H1 (cell line): ENCODE data around the gene CNOT10. TPM values are rescaled to one million over a fixed set of nuclear protein-coding genes. Genes with fewer than 3 reads are reported as not detected.
"Not testable (repeated sequence)": the region's sequence is repeated elsewhere in the genome, so short reads cannot be mapped to it uniquely, and the experiment has no call there.

ENCODE experiments used
- CTCF ChIA-PET: fragments of 300-600 bp; sonication (Branson Sonifier 250); formaldehyde crosslinking; loops from one replicate; lab custom pipeline; 2021; ENCODE audit not compliant: partially characterized antibody; lab: Charles Lee
- POLR2A ChIA-PET: fragments of 300-600 bp; sonication (Branson Sonifier 250); formaldehyde crosslinking; loops from one replicate; lab custom pipeline; 2021; ENCODE audit warnings: inconsistent platforms; ENCODE audit not compliant: partially characterized antibody; lab: Charles Lee
- DNase-seq, 2 experiments: peaks; one replicate each; pipeline versions ENCODE4 v3.0.0 to v3.0.0-alpha.2; 2010 to 2022; ENCODE audit warnings: low spot score in 2 of 2, low read depth in 1 of 2, mixed read lengths in 1 of 2
- FAIRE-seq: peaks from 2 replicates; lab custom pipeline; 2011; peaks lifted over from hg19 to GRCh38; lab: Jason Lieb, UNC
- H2AFZ ChIP-seq: 2 replicates; pipeline ENCODE4 v1.8.1; 2012; ENCODE audit warnings: low read length, inconsistent platforms
- H2AK5ac ChIP-seq: 2 replicates; pipeline ENCODE4 v1.6.1; 2013; ENCODE audit warnings: low read depth, low read length
- H2BK120ac ChIP-seq: replicated peaks from 2 replicates; pipeline ENCODE3; 2013; ENCODE audit warnings: low read depth, low read length, inconsistent platforms
- H2BK12ac ChIP-seq: 2 replicates; pipeline ENCODE4 v1.6.1; 2013; ENCODE audit warnings: low read depth, low read length
- H2BK15ac ChIP-seq: 2 replicates; pipeline ENCODE4 v1.6.1; 2013; ENCODE audit warnings: low read length
- H2BK20ac ChIP-seq: 2 replicates; pipeline ENCODE4 v1.6.1; 2013; ENCODE audit warnings: low read length
- H2BK5ac ChIP-seq: 2 replicates; pipeline ENCODE4 v1.6.1; 2013; ENCODE audit warnings: low read depth, low read length
- H3K14ac ChIP-seq: 2 replicates; pipeline ENCODE4 v1.6.1; 2013; ENCODE audit warnings: inconsistent platforms; ENCODE audit not compliant: insufficient read length
- H3K18ac ChIP-seq: 2 replicates; pipeline ENCODE4 v1.6.1; 2013; ENCODE audit warnings: low read length; ENCODE audit errors: extremely low read depth
- H3K23ac ChIP-seq: 2 replicates; pipeline ENCODE4 v1.6.1; 2013; ENCODE audit warnings: inconsistent platforms; ENCODE audit not compliant: insufficient read length
- H3K23me2 ChIP-seq: 2 replicates; pipeline ENCODE4 v1.6.1; 2013; ENCODE audit warnings: low read depth, low read length
- H3K27ac ChIP-seq: 2 replicates; pipeline ENCODE4 v1.6.1; 2011; ENCODE audit warnings: low read depth, low read length, inconsistent platforms
- H3K27me3 ChIP-seq, 4 experiments: replicated peaks in 1 of 4; 1 replicate in 1 of 4; 2 replicates in 3 of 4; pipeline versions ENCODE4 v1.6.1 to v1.8.1; 2011 to 2013; ENCODE audit warnings: low read length in 3 of 4, mild to moderate bottlenecking in 3 of 4, inconsistent platforms in 2 of 4, mixed read lengths in 2 of 4, moderate library complexity in 1 of 4; ENCODE audit not compliant: control insufficient read depth in 3 of 4, insufficient read depth in 3 of 4; ENCODE audit errors: extremely low read depth in 1 of 4
- H3K36me3 ChIP-seq, 4 experiments: 2 replicates each; pipeline versions ENCODE4 v1.6.1 to v1.8.1; 2011 to 2013; ENCODE audit warnings: mild to moderate bottlenecking in 4 of 4, low read length in 3 of 4, moderate library complexity in 2 of 4, control low read depth in 1 of 4, inconsistent platforms in 1 of 4; ENCODE audit not compliant: insufficient read depth in 4 of 4, control insufficient read depth in 2 of 4
- H3K4ac ChIP-seq: replicated peaks from 2 replicates; pipeline ENCODE3; 2013; ENCODE audit warnings: low read length, low read depth, mixed read lengths, inconsistent platforms; ENCODE audit not compliant: insufficient read length
- H3K4me1 ChIP-seq, 4 experiments: replicated peaks in 1 of 4; 1 replicate in 1 of 4; 2 replicates in 3 of 4; pipeline versions ENCODE4 v1.6.1 to v1.8.1; 2011 to 2013; ENCODE audit warnings: low read length in 3 of 4, inconsistent platforms in 2 of 4, mixed read lengths in 1 of 4; ENCODE audit not compliant: insufficient read depth in 4 of 4, control insufficient read depth in 3 of 4
- H3K4me2 ChIP-seq, 2 experiments: 2 replicates each; pipeline versions ENCODE4 v1.6.1 to v1.8.1; 2011 to 2013; ENCODE audit warnings: low read depth in 2 of 2, low read length in 2 of 2, control low read depth in 1 of 2, inconsistent platforms in 1 of 2, mild to moderate bottlenecking in 1 of 2; ENCODE audit not compliant: insufficient read depth in 1 of 2
- H3K4me3 ChIP-seq, 4 experiments: fragments of 200-600, 300-600 bp in 1 of 4; sonication (generic), shearing (Covaris generic), sonication (Bioruptor Twin) in 1 of 4; 2 replicates each; pipeline versions ENCODE4 v1.5.1 to v1.8.1; 2011 to 2016; ENCODE audit warnings: low read length in 4 of 4, low read depth in 3 of 4, control low read depth in 2 of 4, inconsistent platforms in 2 of 4, mild to moderate bottlenecking in 2 of 4, mixed read lengths in 1 of 4, moderate library complexity in 1 of 4; ENCODE audit not compliant: insufficient read depth in 2 of 4; ENCODE audit errors: extremely low read depth in 1 of 4
- H3K56ac ChIP-seq: replicated peaks from 2 replicates; pipeline ENCODE3; 2013; ENCODE audit warnings: low read depth, mild to moderate bottlenecking, mixed read lengths, low read length, inconsistent platforms; ENCODE audit not compliant: insufficient read length
- H3K79me1 ChIP-seq: 2 replicates; pipeline ENCODE4 v1.6.1; 2013; ENCODE audit warnings: low read depth, low read length, control low read depth
- H3K79me2 ChIP-seq, 2 experiments: 2 replicates each; pipeline versions ENCODE4 v1.6.1 to v1.8.1; 2012 to 2013; ENCODE audit warnings: low read length in 2 of 2, mild to moderate bottlenecking in 2 of 2, inconsistent platforms in 1 of 2; ENCODE audit not compliant: insufficient read depth in 2 of 2, control insufficient read depth in 1 of 2
- H3K9ac ChIP-seq, 4 experiments: replicated peaks in 1 of 4; 1 replicate in 1 of 4; 2 replicates in 3 of 4; pipeline versions ENCODE4 v1.6.1 to v1.8.1; 2011 to 2013; ENCODE audit warnings: low read depth in 3 of 4, low read length in 3 of 4, control low read depth in 2 of 4, mild to moderate bottlenecking in 2 of 4, moderate library complexity in 2 of 4, inconsistent platforms in 1 of 4; ENCODE audit errors: extremely low read depth in 1 of 4
- H3K9me3 ChIP-seq, 2 experiments: 2 replicates each; pipeline versions ENCODE4 v1.6.1 to v1.8.1; 2012 to 2013; ENCODE audit warnings: mild to moderate bottlenecking in 2 of 2, moderate library complexity in 2 of 2, control low read depth in 1 of 2, inconsistent platforms in 1 of 2, low read depth in 1 of 2, low read length in 1 of 2, mixed read lengths in 1 of 2; ENCODE audit not compliant: insufficient read depth in 2 of 2
- H4K20me1 ChIP-seq, 2 experiments: replicated peaks in 1 of 2; 2 replicates each; pipeline versions ENCODE3 to v1.8.1; 2011 to 2013; ENCODE audit warnings: inconsistent platforms in 2 of 2, low read length in 2 of 2, mild to moderate bottlenecking in 1 of 2; ENCODE audit not compliant: insufficient read depth in 2 of 2, control insufficient read depth in 1 of 2
- H4K5ac ChIP-seq: 2 replicates; pipeline ENCODE4 v1.6.1; 2013; ENCODE audit warnings: low read length, low read depth, mixed read lengths, inconsistent platforms; ENCODE audit not compliant: insufficient read length
- H4K8ac ChIP-seq: 2 replicates; pipeline ENCODE4 v1.8.0; 2013; ENCODE audit warnings: mild to moderate bottlenecking, moderate library complexity, low read length, inconsistent platforms; ENCODE audit not compliant: insufficient read depth; ENCODE audit errors: extremely low read depth
- H4K91ac ChIP-seq: replicated peaks from 2 replicates; pipeline ENCODE3; 2013; ENCODE audit warnings: low read length, mixed read lengths, inconsistent platforms; ENCODE audit not compliant: insufficient read length
- BACH1 ChIP-seq: IDR thresholded peaks from 2 replicates; pipeline ENCODE4 v1.6.1; 2012; ENCODE audit warnings: low read length, improper control_type of control experiment
- CHD1 ChIP-seq: IDR thresholded peaks from 2 replicates; pipeline ENCODE4 v1.6.1; 2012; ENCODE audit warnings: low read depth, low read length, improper control_type of control experiment
- CHD2 ChIP-seq: IDR thresholded peaks from 2 replicates; pipeline ENCODE4 v1.6.1; 2012; ENCODE audit warnings: low read length, improper control_type of control experiment
- EP300 ChIP-seq, 2 experiments: IDR thresholded peaks; 1 replicate in 1 of 2; 2 replicates in 1 of 2; pipeline ENCODE4 v1.6.1; 2011 to 2012; ENCODE audit warnings: low read depth in 2 of 2, low read length in 2 of 2, mild to moderate bottlenecking in 2 of 2, borderline replicate concordance in 1 of 2, inconsistent platforms in 1 of 2, moderate library complexity in 1 of 2
- NRF1 ChIP-seq: IDR thresholded peaks from 2 replicates; pipeline ENCODE4 v1.6.1; 2011; ENCODE audit warnings: mild to moderate bottlenecking, low read depth, low read length, improper control_type of control experiment
- POLR2A ChIP-seq, 2 experiments: IDR thresholded peaks; 1 replicate in 1 of 2; 2 replicates in 1 of 2; pipeline ENCODE4 v1.6.1; 2011; ENCODE audit warnings: low read depth in 2 of 2, low read length in 2 of 2, mild to moderate bottlenecking in 2 of 2; ENCODE audit errors: control extremely low read depth in 1 of 2
- SP1 ChIP-seq: IDR thresholded peaks from 2 replicates; pipeline ENCODE4 v1.6.1; 2011; ENCODE audit warnings: low read depth, low read length
- TAF7 ChIP-seq: optimal IDR thresholded peaks from 2 replicates; pipeline ENCODE3; 2011; ENCODE audit warnings: low read depth, mild to moderate bottlenecking, inconsistent platforms, low read length, moderate library complexity, borderline replicate concordance
- WGBS, 2 experiments: shearing (Covaris generic) in 1 of 2; methylation state at CpG; one replicate each; pipeline versions ENCODE4 v1.1.6 to v1.1.7; 2013 to 2015; ENCODE audit warnings: low lambda C conversion rate in 2 of 2, mixed read lengths in 2 of 2, inconsistent platforms in 1 of 2, low coverage in 1 of 2, missing lambda C conversion rate in 1 of 2; ENCODE audit not compliant: insufficient replicate concordance in 2 of 2, insufficient coverage in 1 of 2, insufficient read length in 1 of 2; ENCODE audit errors: extremely low coverage in 1 of 2, missing lambda C conversion rate in 1 of 2; 5-methylcytosine and 5-hydroxymethylcytosine counted together
- polyA plus RNA-seq, 7 experiments: library from polyadenylated mRNA; depleted of rRNA in 3 of 7; stranded (reverse) in 5 of 7; unstranded in 2 of 7; fragments of >200 nt in 5 of 7; fragments of 200-250 nt in 2 of 7; gene quantifications; 1 replicate in 5 of 7; 2 replicates in 1 of 7; 4 replicates in 1 of 7; pipeline versions ENCODE4 v1.2.1 to v1.2.3, GENCODE V29; 2011 to 2013; ENCODE audit warnings: missing spikeins in 2 of 7, mixed read lengths in 2 of 7
- total RNA-seq: library from RNA; stranded (reverse); fragmentation: NEBNext Ultra II Directional; extraction: Animal tissue kit (Norgen Biotek cat#: 25700); gene quantifications from 2 replicates; pipeline ENCODE4 v1.2.1, GENCODE V29; 2021

CNOT10 gene
- total and polyA plus RNA-seq, 2 of the 8 experiments (the other 6 are each of a cell fraction or from before 2014, with no cell fraction given), result 39.9 to 55.9 TPM

DNA sequence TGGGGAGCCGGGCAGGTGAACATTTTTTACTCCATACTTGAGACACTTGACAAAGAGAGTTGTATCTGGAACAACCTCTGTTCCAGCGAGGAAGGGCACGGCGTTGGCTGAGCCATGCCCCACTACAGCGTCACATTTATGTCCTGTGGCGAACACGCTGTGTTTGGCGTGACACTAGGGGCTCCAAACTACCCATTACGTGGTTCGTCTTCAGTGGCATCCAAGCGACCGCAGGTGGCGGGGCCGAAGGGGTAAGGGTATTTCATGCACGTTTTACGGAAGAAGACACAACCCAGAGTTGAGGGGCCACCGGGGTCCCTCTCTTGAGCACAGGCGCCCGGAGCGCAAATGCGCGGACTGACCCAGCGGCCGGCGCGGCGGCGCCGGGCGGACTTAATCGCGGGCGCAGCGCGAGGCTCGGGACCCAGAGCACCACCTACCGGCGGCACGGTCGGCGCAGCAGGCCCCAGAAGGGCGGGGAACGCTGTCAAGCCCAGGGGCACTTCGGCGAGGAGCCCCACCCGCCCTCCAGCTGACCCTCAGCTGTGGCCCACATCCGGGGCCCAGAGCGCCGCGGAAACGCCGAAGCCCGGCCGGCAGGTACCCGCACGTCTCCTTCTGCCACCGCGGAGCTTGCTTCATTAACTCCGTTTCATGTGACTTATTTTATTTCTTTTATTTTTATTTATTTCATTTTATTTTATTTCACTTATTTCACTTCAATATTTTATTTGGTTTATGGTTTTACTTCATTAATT lies 96.4 kb downstream of the CNOT10 start (continued):
- TF ChIP-seq POLR2A (IDR thresholded peaks at IDR 0.05; ENCODE audit: control extremely low read depth in 1 of 2, low read depth in 2 of 2, low read length in 2 of 2) (peak; percentile 51 to 82; a peak in 2 of 3 replicates), TAF7 (peak; percentile 63), CHD1 (no peak), SP1 (no peak), CHD2 (peak; percentile 45; the same call in 1 of the 2 replicates), EP300 (IDR thresholded peaks at IDR 0.05; ENCODE audit: borderline replicate concordance in 1 of 2, low read depth in 2 of 2, low read length in 2 of 2) (peak in 1 of 2 experiments; percentile 92; a peak in 2 of 3 replicates), NRF1 (0 out of 2 replicates have a peak, but pooled peaks have one; percentile 7), BACH1 (no peak)

DNA sequence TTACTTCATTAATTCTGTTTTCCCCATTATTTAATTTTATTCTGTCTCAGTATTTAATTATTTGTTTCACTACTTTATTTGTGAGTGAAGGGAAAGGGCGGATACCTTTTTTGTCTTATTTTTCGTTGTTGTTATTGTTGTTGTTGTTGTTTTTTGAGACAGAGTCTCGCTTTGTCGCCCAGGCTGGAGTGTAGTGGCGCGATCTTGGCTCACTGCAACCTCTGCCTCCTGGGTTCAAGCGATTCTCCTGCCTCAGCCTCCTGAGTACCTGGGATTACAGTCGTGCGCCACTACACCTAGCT lies 96.9 kb downstream of the CNOT10 start:
- H2AK5ac ChIP-seq, H3K27ac ChIP-seq, H3K36me3 ChIP-seq, H3K56ac ChIP-seq, H4K91ac ChIP-seq, DNase-seq, H3K9ac ChIP-seq, H2AFZ ChIP-seq, H4K20me1 ChIP-seq, H2BK12ac ChIP-seq, FAIRE-seq, H3K23me2 ChIP-seq, H3K14ac ChIP-seq, H3K9me3 ChIP-seq, H2BK15ac ChIP-seq, H3K23ac ChIP-seq, H4K8ac ChIP-seq, H3K4ac ChIP-seq, H2BK120ac ChIP-seq, H3K27me3 ChIP-seq, H3K79me1 ChIP-seq, H4K5ac ChIP-seq: not testable (repeated sequence)
- peak overlapping the region; percentile 23; the same call in 1 of the 2 replicates for H2BK20ac ChIP-seq
- peak overlapping the region; percentile 79 to 98 for H3K4me2 ChIP-seq
- peak overlapping the region; percentile 89 for H2BK5ac ChIP-seq
- 65% methylated on average over 9 of the region's 9 CpGs; no CpG with 5 or more reads in 1 of the 2 experiments for WGBS, 2 experiments
- POLR2A ChIA-PET, result interaction anchor here (0.6 to 11.7 kb wide), 17 partner anchors 10 to 128 kb away, joined by 3 to 230 read pairs (median 8); partner anchors contain the start of gene TRIM71
- H3K79me2 ChIP-seq, result peaks cover 0 to 22% of the 10 kb centered on the region in 2 experiments; a peak in 3 of 4 replicates
- H3K4me3 ChIP-seq, result peak overlapping the region; percentile 20 to 65 (median 29); a peak in 5 of 8 replicates
- CTCF ChIA-PET, result interaction anchor here (0.7 to 3.8 kb wide), 19 partner anchors 9 to 166 kb away, joined by 3 to 25 read pairs (median 4); no protein-coding TSS in a partner anchor
- peak overlapping the region; percentile 88; the same call in 1 of the 2 replicates for H3K18ac ChIP-seq
- peaks cover 13 to 29% (median 22%) of the 10 kb centered on the region in 4 experiments; a peak in 6 of 7 replicates for H3K4me1 ChIP-seq
